ENCODE results near the gene PLEKHA1.

PLEKHA1 gene

DNA sequence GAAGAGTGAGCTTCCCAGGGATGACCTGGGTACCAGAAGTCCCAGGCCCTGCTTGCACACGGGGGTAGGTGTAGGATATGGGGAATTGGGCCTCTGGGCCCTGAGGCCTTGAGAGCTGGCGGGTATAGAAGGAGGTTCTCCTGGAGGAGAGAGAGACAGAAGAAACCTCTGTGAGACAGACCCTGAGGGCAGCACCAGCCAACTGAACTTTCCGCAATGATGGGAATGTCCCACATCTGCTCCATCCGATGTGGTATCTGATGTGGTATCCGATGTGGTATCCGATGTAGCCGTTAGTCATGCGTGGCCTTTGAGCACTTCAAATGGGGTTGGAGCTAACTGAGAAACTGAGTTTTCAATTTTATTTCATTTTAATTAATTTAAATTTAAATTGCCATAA is 30.6 kb upstream of the PLEKHA1 start:
- Histone ChIP-seq H3K27ac (ENCODE audit: poor library complexity, severe bottlenecking) (no peak overlapping the region), H3K9me3 (ENCODE audit: severe bottlenecking) (no peaks in the 10 kb centered on the region), H3K4me1 (ENCODE audit: insufficient read depth, poor library complexity, severe bottlenecking) (no peaks in the 10 kb centered on the region), H3K27me3 (ENCODE audit: insufficient read depth, poor library complexity, severe bottlenecking) (no peaks in the 10 kb centered on the region), H3K36me3 (ENCODE audit: low read depth) (no peaks in the 10 kb centered on the region), H3K4me3 (ENCODE audit: severe bottlenecking) (no peak overlapping the region)
- DNase-seq (ENCODE audit: low spot score) (no peak), ATAC-seq (ENCODE audit: low read depth) (no peak)
- TF ChIP-seq, protein P1, sequence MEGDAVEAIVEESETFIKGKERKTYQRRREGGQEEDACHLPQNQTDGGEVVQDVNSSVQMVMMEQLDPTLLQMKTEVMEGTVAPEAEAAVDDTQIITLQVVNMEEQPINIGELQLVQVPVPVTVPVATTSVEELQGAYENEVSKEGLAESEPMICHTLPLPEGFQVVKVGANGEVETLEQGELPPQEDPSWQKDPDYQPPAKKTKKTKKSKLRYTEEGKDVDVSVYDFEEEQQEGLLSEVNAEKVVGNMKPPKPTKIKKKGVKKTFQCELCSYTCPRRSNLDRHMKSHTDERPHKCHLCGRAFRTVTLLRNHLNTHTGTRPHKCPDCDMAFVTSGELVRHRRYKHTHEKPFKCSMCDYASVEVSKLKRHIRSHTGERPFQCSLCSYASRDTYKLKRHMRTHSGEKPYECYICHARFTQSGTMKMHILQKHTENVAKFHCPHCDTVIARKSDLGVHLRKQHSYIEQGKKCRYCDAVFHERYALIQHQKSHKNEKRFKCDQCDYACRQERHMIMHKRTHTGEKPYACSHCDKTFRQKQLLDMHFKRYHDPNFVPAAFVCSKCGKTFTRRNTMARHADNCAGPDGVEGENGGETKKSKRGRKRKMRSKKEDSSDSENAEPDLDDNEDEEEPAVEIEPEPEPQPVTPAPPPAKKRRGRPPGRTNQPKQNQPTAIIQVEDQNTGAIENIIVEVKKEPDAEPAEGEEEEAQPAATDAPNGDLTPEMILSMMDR (IDR thresholded peaks at IDR 0.05; ENCODE audit: poor library complexity, severe bottlenecking): no peak

DNA sequence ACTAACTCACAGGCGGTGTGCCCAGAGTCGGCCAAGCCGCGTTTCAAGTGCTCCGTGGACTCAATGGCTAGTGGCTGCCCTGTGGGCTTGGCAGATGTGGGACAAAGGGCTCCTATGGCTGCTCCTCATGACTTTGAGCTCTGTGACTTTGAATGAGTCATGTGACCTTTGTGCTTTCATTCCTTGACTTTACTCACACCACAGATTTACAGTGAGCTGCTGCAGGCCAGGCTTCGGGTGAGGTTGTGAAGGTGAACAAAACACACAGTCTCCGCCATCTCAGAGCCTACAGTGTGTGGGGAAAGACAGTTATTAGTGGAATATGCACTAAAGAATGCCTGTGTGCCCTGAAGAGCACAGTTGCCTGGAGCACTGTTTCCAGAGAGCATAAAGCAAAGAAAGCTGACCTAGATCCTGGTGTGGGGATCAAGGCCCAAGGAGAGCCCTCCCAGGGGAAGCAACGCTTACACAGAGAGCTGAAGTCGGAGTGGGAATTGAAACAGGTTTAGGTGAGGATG is 29.7 kb upstream of the PLEKHA1 start:
- Histone ChIP-seq H3K4me1 (ENCODE audit: insufficient read depth, poor library complexity, severe bottlenecking) (no peaks in the 10 kb centered on the region), H3K27me3 (ENCODE audit: insufficient read depth, poor library complexity, severe bottlenecking) (no peaks in the 10 kb centered on the region), H3K27ac (ENCODE audit: poor library complexity, severe bottlenecking) (no peak overlapping the region), H3K36me3 (ENCODE audit: low read depth) (no peaks in the 10 kb centered on the region), H3K9me3 (ENCODE audit: severe bottlenecking) (no peaks in the 10 kb centered on the region), H3K4me3 (ENCODE audit: severe bottlenecking) (no peak overlapping the region)
- ATAC-seq (ENCODE audit: low read depth): no peak
- TF ChIP-seq, protein P1 (IDR thresholded peaks at IDR 0.05; ENCODE audit: poor library complexity, severe bottlenecking): no peak
- no peak for DNase-seq (ENCODE audit: low spot score)

GRCh38 chr10:122346326-122346950 is 28.1 kb upstream of the PLEKHA1 start:
- H3K9me3 ChIP-seq (ENCODE audit: severe bottlenecking): no peaks in the 10 kb centered on the region
- TF ChIP-seq, protein P1 (IDR thresholded peaks at IDR 0.05; ENCODE audit: poor library complexity, severe bottlenecking): no peak
- no peaks in the 10 kb centered on the region for H3K27me3 ChIP-seq (ENCODE audit: insufficient read depth, poor library complexity, severe bottlenecking)
- ATAC-seq (ENCODE audit: low read depth): no peak
- no peaks in the 10 kb centered on the region for H3K36me3 ChIP-seq (ENCODE audit: low read depth)
- no peak overlapping the region for H3K4me3 ChIP-seq (ENCODE audit: severe bottlenecking)
- no peak overlapping the region for H3K27ac ChIP-seq (ENCODE audit: poor library complexity, severe bottlenecking)
- no peak for DNase-seq (ENCODE audit: low spot score)
- H3K4me1 ChIP-seq (ENCODE audit: insufficient read depth, poor library complexity, severe bottlenecking): no peaks in the 10 kb centered on the region

- no peaks in the 10 kb centered on the region for H3K9me3 ChIP-seq (ENCODE audit: severe bottlenecking)
- DNase-seq (ENCODE audit: low spot score): no peak
- no peak for ATAC-seq (ENCODE audit: low read depth)
- TF ChIP-seq, protein P1 (IDR thresholded peaks at IDR 0.05; ENCODE audit: poor library complexity, severe bottlenecking): no peak
- no peak overlapping the region for H3K4me3 ChIP-seq (ENCODE audit: severe bottlenecking)
- no peaks in the 10 kb centered on the region for H3K36me3 ChIP-seq (ENCODE audit: low read depth)
- H3K27ac ChIP-seq (ENCODE audit: poor library complexity, severe bottlenecking): no peak overlapping the region
- H3K27me3 ChIP-seq (ENCODE audit: insufficient read depth, poor library complexity, severe bottlenecking): no peaks in the 10 kb centered on the region
- no peaks in the 10 kb centered on the region for H3K4me1 ChIP-seq (ENCODE audit: insufficient read depth, poor library complexity, severe bottlenecking)
These were observed 27.2 kb upstream of the PLEKHA1 start for GRCh38 chr10:122347170-122347841.

DNA sequence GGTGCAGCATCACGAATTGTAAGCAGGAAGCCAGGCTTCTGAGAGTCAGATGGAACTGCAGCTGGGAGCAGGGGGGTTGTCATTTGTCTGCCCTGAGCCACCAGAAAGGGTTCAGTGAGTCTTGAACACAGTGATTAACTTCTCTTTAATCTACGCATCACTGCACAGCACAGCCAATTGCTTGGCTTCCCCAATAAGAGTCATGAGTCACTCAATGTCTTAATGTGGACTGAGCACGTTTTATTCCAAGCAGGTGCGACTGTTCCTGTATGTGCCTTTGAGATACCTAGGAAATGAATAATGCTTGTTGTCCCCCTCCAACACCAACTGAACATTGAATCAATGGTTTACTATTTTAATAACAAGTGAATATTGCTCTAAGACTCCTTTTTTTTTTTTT is 26.0 kb upstream of the PLEKHA1 start:
- 0 out of 3 replicates have a peak, but pooled peaks have one; percentile 45 for ATAC-seq (ENCODE audit: low read depth)
- no peak for DNase-seq (ENCODE audit: low spot score)
- H3K27me3 ChIP-seq (ENCODE audit: insufficient read depth, poor library complexity, severe bottlenecking): no peaks in the 10 kb centered on the region
- no peaks in the 10 kb centered on the region for H3K9me3 ChIP-seq (ENCODE audit: severe bottlenecking)
- no peaks in the 10 kb centered on the region for H3K4me1 ChIP-seq (ENCODE audit: insufficient read depth, poor library complexity, severe bottlenecking)
- TF ChIP-seq, protein P1 (IDR thresholded peaks at IDR 0.05; ENCODE audit: poor library complexity, severe bottlenecking): no peak
- no peak overlapping the region for H3K4me3 ChIP-seq (ENCODE audit: severe bottlenecking)
- H3K36me3 ChIP-seq (ENCODE audit: low read depth): no peaks in the 10 kb centered on the region
- H3K27ac ChIP-seq (ENCODE audit: poor library complexity, severe bottlenecking): no peak overlapping the region

Data from RWPE2 (cell line).